ENCODE measurements around the gene C16orf96. TPM values are rescaled to one million over a fixed set of nuclear protein-coding genes. Genes with fewer than 3 reads are reported as not detected.

C16orf96 gene
- total and polyA plus RNA-seq, 2 of the 13 experiments (the other 11 are each of a cell fraction or from before 2014, with no cell fraction given), result 0.03 TPM; not detected in 1

DNA sequence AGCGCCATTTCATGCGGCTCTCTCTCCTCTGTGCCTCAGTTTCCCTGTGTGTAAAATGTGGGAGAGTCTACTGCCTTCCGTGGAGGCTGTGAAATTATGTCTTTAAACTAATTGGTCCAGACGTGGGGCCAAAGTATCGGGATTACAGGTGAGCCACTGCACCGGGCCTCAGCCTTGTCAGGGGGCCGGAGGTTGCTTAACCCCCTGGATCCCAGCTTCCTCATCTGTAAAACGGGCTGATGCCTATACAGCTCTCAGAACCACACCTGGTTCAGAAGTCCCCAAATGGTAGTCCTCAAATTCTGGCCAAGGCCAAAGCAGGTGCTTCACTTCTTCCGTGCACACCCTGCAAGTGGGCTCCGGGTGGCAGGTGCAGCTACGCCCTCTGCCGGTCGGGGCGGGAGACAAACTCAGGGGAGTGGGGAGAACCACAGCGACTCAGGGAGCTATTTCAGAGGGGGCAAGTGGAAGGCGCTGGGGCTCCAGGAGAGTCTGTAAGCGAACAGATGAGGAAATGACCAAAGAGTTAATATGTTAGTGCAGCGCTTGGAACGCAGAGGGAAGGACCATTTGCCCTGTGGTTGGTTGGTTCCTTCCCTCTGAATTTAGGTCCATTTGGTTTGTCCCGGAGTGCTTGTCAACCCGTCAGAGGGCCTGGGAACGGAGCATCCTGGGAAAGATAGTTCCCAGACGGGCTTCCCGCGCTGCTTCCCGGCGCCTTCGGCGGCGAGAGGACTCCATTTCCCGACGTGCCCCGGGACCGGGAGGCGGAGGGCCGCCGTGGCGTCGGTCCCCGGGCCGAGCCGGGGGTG is 68.1 kb downstream of the C16orf96 start, which contains the start of gene MGRN1 (continued):
- no peak for TF ChIP-seq GTF2F1 (IDR thresholded peaks at IDR 0.05; ENCODE audit: low read length)
- peak; percentile 32; the same call in 1 of the 2 replicates for TF ChIP-seq ZNF670 (CRISPR knock-in tag; IDR thresholded peaks at IDR 0.05; ENCODE audit: borderline replicate concordance)
- TF ChIP-seq CAMTA2 (CRISPR knock-in tag; IDR thresholded peaks at IDR 0.05; ENCODE audit: borderline replicate concordance), result peak; percentile 84; the same call in 1 of the 2 replicates
- TF ChIP-seq MAFK (conservative IDR thresholded peaks at IDR 0.05 in 1 of 2, IDR thresholded peaks at IDR 0.05 in 1 of 2; ENCODE audit: low read length in 2 of 2), result no peak
- TF ChIP-seq, protein P1, sequence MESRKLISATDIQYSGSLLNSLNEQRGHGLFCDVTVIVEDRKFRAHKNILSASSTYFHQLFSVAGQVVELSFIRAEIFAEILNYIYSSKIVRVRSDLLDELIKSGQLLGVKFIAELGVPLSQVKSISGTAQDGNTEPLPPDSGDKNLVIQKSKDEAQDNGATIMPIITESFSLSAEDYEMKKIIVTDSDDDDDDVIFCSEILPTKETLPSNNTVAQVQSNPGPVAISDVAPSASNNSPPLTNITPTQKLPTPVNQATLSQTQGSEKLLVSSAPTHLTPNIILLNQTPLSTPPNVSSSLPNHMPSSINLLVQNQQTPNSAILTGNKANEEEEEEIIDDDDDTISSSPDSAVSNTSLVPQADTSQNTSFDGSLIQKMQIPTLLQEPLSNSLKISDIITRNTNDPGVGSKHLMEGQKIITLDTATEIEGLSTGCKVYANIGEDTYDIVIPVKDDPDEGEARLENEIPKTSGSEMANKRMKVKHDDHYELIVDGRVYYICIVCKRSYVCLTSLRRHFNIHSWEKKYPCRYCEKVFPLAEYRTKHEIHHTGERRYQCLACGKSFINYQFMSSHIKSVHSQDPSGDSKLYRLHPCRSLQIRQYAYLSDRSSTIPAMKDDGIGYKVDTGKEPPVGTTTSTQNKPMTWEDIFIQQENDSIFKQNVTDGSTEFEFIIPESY (CRISPR knock-in tag; IDR thresholded peaks at IDR 0.05), result peak; percentile 74; the same call in 1 of the 2 replicates
- no peak for TF ChIP-seq TEAD2 (CRISPR knock-in tag; IDR thresholded peaks at IDR 0.05)
- peak; percentile 67; the same call in 1 of the 2 replicates for TF ChIP-seq PATZ1 (CRISPR knock-in tag; IDR thresholded peaks at IDR 0.05)
- TF ChIP-seq ZNF775 (CRISPR knock-in tag; IDR thresholded peaks at IDR 0.05; ENCODE audit: borderline replicate concordance), result no peak
- TF ChIP-seq, protein P2, sequence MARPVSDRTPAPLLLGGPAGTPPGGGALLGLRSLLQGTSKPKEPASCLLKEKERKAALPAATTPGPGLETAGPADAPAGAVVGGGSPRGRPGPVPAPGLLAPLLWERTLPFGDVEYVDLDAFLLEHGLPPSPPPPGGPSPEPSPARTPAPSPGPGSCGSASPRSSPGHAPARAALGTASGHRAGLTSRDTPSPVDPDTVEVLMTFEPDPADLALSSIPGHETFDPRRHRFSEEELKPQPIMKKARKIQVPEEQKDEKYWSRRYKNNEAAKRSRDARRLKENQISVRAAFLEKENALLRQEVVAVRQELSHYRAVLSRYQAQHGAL (CRISPR knock-in tag; IDR thresholded peaks at IDR 0.05; ENCODE audit: not compliant biosample characterization), result no peak
- peak; percentile 94 for TF ChIP-seq ZNF143 (CRISPR knock-in tag; IDR thresholded peaks at IDR 0.05)
- TF ChIP-seq ZBTB26 (CRISPR knock-in tag; IDR thresholded peaks at IDR 0.05; ENCODE audit: borderline replicate concordance), result peak; percentile 79; the same call in 1 of the 2 replicates
- peak; percentile 82 for TF ChIP-seq CREM (IDR thresholded peaks at IDR 0.05)
- TF ChIP-seq CREM (CRISPR knock-in tag; IDR thresholded peaks at IDR 0.05), result no peak
- no peak for TF ChIP-seq ZFY (CRISPR knock-in tag; IDR thresholded peaks at IDR 0.05)
- TF ChIP-seq ZNF496 (CRISPR knock-in tag; IDR thresholded peaks at IDR 0.05; ENCODE audit: insufficient replicate concordance), result no peak
- no peak for TF ChIP-seq RFXAP (CRISPR knock-in tag; IDR thresholded peaks at IDR 0.05; ENCODE audit: borderline replicate concordance)
- TF ChIP-seq ZNF17 (CRISPR knock-in tag; IDR thresholded peaks at IDR 0.05), result no peak
- peak; percentile 33; the same call in 1 of the 2 replicates for TF ChIP-seq ZNF891 (CRISPR knock-in tag; IDR thresholded peaks at IDR 0.05)
- no peak for TF ChIP-seq FOXA1 (IDR thresholded peaks at IDR 0.05)
- no peak for TF ChIP-seq FOXA1 (CRISPR knock-in tag; IDR thresholded peaks at IDR 0.05)
- no peak; the same call in 1 of the 2 replicates for TF ChIP-seq TFDP2 (CRISPR knock-in tag; IDR thresholded peaks at IDR 0.05)
- no peak for TF ChIP-seq CENPX (CRISPR knock-in tag; IDR thresholded peaks at IDR 0.05)
- 0 out of 2 replicates have a peak, but pooled peaks have one; percentile 26 for TF ChIP-seq ZNF354B (CRISPR knock-in tag; IDR thresholded peaks at IDR 0.05)

Measured in HepG2 (cell line).